ENCODE data around the gene MROH2A.

MROH2A gene

GRCh38 chr2:233818639-233819621 lies 40.8 kb downstream of the MROH2A start:
- H3K9ac ChIP-seq (ENCODE audit: low read depth in 1 of 2, low read length in 2 of 2) = no peak overlapping the region
- H3K36me3 ChIP-seq (ENCODE audit: control insufficient read depth in 2 of 2, insufficient read depth in 2 of 2, low read length in 2 of 2) = no peaks in the 10 kb centered on the region
- no peaks in the 10 kb centered on the region for H3K27me3 ChIP-seq (ENCODE audit: control insufficient read depth in 2 of 2, insufficient read depth in 2 of 2, low read length in 2 of 2)
- H3K4me3 ChIP-seq (ENCODE audit: low read length in 2 of 2) = no peak overlapping the region
- no peaks in the 10 kb centered on the region for H3K9me3 ChIP-seq (ENCODE audit: control insufficient read depth in 2 of 2, low read length in 2 of 2)
- no peak overlapping the region for H3K27ac ChIP-seq (ENCODE audit: low read depth in 2 of 2, low read length in 2 of 2)
- H3K4me1 ChIP-seq (ENCODE audit: control insufficient read depth in 2 of 2, insufficient read depth in 2 of 2, low read length in 2 of 2) = no peaks in the 10 kb centered on the region

GRCh38 chr2:233819884-233820773 lies 42.0 kb downstream of the MROH2A start:
- Histone ChIP-seq H3K9ac (ENCODE audit: low read depth in 1 of 2, low read length in 2 of 2) (no peak overlapping the region), H3K36me3 (ENCODE audit: control insufficient read depth in 2 of 2, insufficient read depth in 2 of 2, low read length in 2 of 2) (no peaks in the 10 kb centered on the region), H3K4me3 (ENCODE audit: low read length in 2 of 2) (no peak overlapping the region), H3K9me3 (ENCODE audit: control insufficient read depth in 2 of 2, low read length in 2 of 2) (no peaks in the 10 kb centered on the region), H3K4me1 (ENCODE audit: control insufficient read depth in 2 of 2, insufficient read depth in 2 of 2, low read length in 2 of 2) (no peaks in the 10 kb centered on the region), H3K27ac (ENCODE audit: low read depth in 2 of 2, low read length in 2 of 2) (no peak overlapping the region), H3K27me3 (ENCODE audit: control insufficient read depth in 2 of 2, insufficient read depth in 2 of 2, low read length in 2 of 2) (no peaks in the 10 kb centered on the region)

- H3K4me1 ChIP-seq (ENCODE audit: control insufficient read depth in 2 of 2, insufficient read depth in 2 of 2, low read length in 2 of 2) = no peaks in the 10 kb centered on the region
Observed at GRCh38 chr2:233820774-233821105, 42.6 kb downstream of the MROH2A start.

GRCh38 chr2:233821196-233821595 lies 43.1 kb downstream of the MROH2A start:
- Histone ChIP-seq H3K27me3 (ENCODE audit: control insufficient read depth in 2 of 2, insufficient read depth in 2 of 2, low read length in 2 of 2) (no peaks in the 10 kb centered on the region), H3K27ac (ENCODE audit: low read depth in 2 of 2, low read length in 2 of 2) (no peak overlapping the region), H3K9ac (ENCODE audit: low read depth in 1 of 2, low read length in 2 of 2) (no peak overlapping the region), H3K9me3 (ENCODE audit: control insufficient read depth in 2 of 2, low read length in 2 of 2) (no peaks in the 10 kb centered on the region), H3K4me1 (ENCODE audit: control insufficient read depth in 2 of 2, insufficient read depth in 2 of 2, low read length in 2 of 2) (no peaks in the 10 kb centered on the region), H3K4me3 (ENCODE audit: low read length in 2 of 2) (no peak overlapping the region), H3K36me3 (ENCODE audit: control insufficient read depth in 2 of 2, insufficient read depth in 2 of 2, low read length in 2 of 2) (no peaks in the 10 kb centered on the region)

More at GRCh38 chr2:233820774-233821105, 42.6 kb downstream of the MROH2A start:
- Histone ChIP-seq H3K4me3 (ENCODE audit: low read length in 2 of 2) (no peak overlapping the region), H3K9ac (ENCODE audit: low read depth in 1 of 2, low read length in 2 of 2) (no peak overlapping the region), H3K27ac (ENCODE audit: low read depth in 2 of 2, low read length in 2 of 2) (no peak overlapping the region), H3K9me3 (ENCODE audit: control insufficient read depth in 2 of 2, low read length in 2 of 2) (no peaks in the 10 kb centered on the region), H3K36me3 (ENCODE audit: control insufficient read depth in 2 of 2, insufficient read depth in 2 of 2, low read length in 2 of 2) (no peaks in the 10 kb centered on the region), H3K27me3 (ENCODE audit: control insufficient read depth in 2 of 2, insufficient read depth in 2 of 2, low read length in 2 of 2) (no peaks in the 10 kb centered on the region)

GRCh38 chr2:233821709-233822100 lies 43.6 kb downstream of the MROH2A start:
- no peak overlapping the region for H3K9ac ChIP-seq (ENCODE audit: low read depth in 1 of 2, low read length in 2 of 2)
- no peaks in the 10 kb centered on the region for H3K27me3 ChIP-seq (ENCODE audit: control insufficient read depth in 2 of 2, insufficient read depth in 2 of 2, low read length in 2 of 2)
- no peaks in the 10 kb centered on the region for H3K36me3 ChIP-seq (ENCODE audit: control insufficient read depth in 2 of 2, insufficient read depth in 2 of 2, low read length in 2 of 2)
- H3K27ac ChIP-seq (ENCODE audit: low read depth in 2 of 2, low read length in 2 of 2) = no peak overlapping the region
- H3K4me3 ChIP-seq (ENCODE audit: low read length in 2 of 2) = no peak overlapping the region
- H3K9me3 ChIP-seq (ENCODE audit: control insufficient read depth in 2 of 2, low read length in 2 of 2) = no peaks in the 10 kb centered on the region
- no peaks in the 10 kb centered on the region for H3K4me1 ChIP-seq (ENCODE audit: control insufficient read depth in 2 of 2, insufficient read depth in 2 of 2, low read length in 2 of 2)

DNA sequence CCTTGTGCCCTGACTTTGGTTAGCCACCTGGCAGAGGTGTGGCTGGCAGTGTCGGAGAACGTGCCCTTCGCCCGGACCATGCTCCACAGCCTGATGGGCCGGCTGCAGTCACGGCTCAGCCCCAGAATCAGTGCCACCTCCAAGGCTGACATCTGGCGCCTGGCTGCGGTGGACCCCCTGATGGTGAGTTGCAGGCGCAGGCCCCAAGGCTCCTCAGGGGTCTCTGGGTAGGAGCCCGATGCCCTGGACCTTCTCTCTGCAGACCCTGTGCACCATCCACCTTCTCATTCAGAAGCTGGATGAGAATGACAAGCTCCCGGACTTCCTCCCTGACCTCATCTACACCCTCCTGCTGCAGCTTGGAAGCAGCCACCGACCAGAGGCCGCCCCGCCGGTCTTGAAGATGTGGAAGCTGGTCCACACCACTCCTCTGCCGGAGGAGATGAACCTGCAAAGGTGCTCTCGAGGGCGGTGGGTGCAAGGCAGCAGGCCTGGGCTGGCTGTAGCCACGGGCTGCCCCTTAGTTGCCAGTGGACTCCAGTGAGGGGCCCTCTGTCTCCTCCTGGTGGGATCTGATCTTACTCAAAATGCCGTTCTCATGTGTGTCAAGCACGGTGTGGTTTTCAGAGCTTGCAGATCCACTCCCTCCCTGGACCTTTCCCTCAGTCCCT lies 44.1 kb downstream of the MROH2A start:
- Histone ChIP-seq H3K4me3 (ENCODE audit: low read length in 2 of 2) (no peak overlapping the region), H3K9ac (ENCODE audit: low read depth in 1 of 2, low read length in 2 of 2) (no peak overlapping the region), H3K27me3 (ENCODE audit: control insufficient read depth in 2 of 2, insufficient read depth in 2 of 2, low read length in 2 of 2) (no peaks in the 10 kb centered on the region), H3K4me1 (ENCODE audit: control insufficient read depth in 2 of 2, insufficient read depth in 2 of 2, low read length in 2 of 2) (no peaks in the 10 kb centered on the region), H3K9me3 (ENCODE audit: control insufficient read depth in 2 of 2, low read length in 2 of 2) (no peaks in the 10 kb centered on the region), H3K27ac (ENCODE audit: low read depth in 2 of 2, low read length in 2 of 2) (no peak overlapping the region), H3K36me3 (ENCODE audit: control insufficient read depth in 2 of 2, insufficient read depth in 2 of 2, low read length in 2 of 2) (no peaks in the 10 kb centered on the region)

GRCh38 chr2:233822781-233823730 lies 44.9 kb downstream of the MROH2A start:
- no peaks in the 10 kb centered on the region for H3K9me3 ChIP-seq (ENCODE audit: control insufficient read depth in 2 of 2, low read length in 2 of 2)
- H3K4me3 ChIP-seq (ENCODE audit: low read length in 2 of 2) = no peak overlapping the region
- H3K4me1 ChIP-seq (ENCODE audit: control insufficient read depth in 2 of 2, insufficient read depth in 2 of 2, low read length in 2 of 2) = no peaks in the 10 kb centered on the region
- no peaks in the 10 kb centered on the region for H3K27me3 ChIP-seq (ENCODE audit: control insufficient read depth in 2 of 2, insufficient read depth in 2 of 2, low read length in 2 of 2)
- H3K9ac ChIP-seq (ENCODE audit: low read depth in 1 of 2, low read length in 2 of 2) = no peak overlapping the region
- no peaks in the 10 kb centered on the region for H3K36me3 ChIP-seq (ENCODE audit: control insufficient read depth in 2 of 2, insufficient read depth in 2 of 2, low read length in 2 of 2)
- H3K27ac ChIP-seq (ENCODE audit: low read depth in 2 of 2, low read length in 2 of 2) = no peak overlapping the region

DNA sequence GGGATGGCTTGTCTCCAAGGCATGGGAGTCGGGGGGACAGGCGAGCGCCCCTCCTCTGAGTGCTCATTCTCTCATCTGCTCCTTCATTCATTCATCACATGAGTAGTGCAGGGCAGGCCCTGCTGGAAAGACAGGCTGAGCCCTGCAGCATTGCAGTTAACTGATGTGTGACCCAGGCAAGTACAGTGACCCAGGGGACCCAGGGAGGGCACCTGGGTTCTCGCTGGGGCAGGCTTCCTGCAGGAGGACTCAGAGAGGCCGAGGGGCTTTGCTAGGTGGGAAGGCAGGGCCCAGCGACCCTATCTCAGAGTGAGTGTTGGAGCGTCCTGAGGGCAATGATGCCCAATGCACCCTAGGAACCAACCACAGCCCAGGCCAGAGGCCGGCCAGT lies 45.6 kb downstream of the MROH2A start:
- H3K9ac ChIP-seq (ENCODE audit: low read depth in 1 of 2, low read length in 2 of 2) = no peak overlapping the region
- H3K27ac ChIP-seq (ENCODE audit: low read depth in 2 of 2, low read length in 2 of 2) = no peak overlapping the region
- H3K9me3 ChIP-seq (ENCODE audit: control insufficient read depth in 2 of 2, low read length in 2 of 2) = no peaks in the 10 kb centered on the region
- H3K4me1 ChIP-seq (ENCODE audit: control insufficient read depth in 2 of 2, insufficient read depth in 2 of 2, low read length in 2 of 2) = no peaks in the 10 kb centered on the region
- no peaks in the 10 kb centered on the region for H3K27me3 ChIP-seq (ENCODE audit: control insufficient read depth in 2 of 2, insufficient read depth in 2 of 2, low read length in 2 of 2)
- H3K36me3 ChIP-seq (ENCODE audit: control insufficient read depth in 2 of 2, insufficient read depth in 2 of 2, low read length in 2 of 2) = no peaks in the 10 kb centered on the region
- H3K4me3 ChIP-seq (ENCODE audit: low read length in 2 of 2) = no peak overlapping the region

DNA sequence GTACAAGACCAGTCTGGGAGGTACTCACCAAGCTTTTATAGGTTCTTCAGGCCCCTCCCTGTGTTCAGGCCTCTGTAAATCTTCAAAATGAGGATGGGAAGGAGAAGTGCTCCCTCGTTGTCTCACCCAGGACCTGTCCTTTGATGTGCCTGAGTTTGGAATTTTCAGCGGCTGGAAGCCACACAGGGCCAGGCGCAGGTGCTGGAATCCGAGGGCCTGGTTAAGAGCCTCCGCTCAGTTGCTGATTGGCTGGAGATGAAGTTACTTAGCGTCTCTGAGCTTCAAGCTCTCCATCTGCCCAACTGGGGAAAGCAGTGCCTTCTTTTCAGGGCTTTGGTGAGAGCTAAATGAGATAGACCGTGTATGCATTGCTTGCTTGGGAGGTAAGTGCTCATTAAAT lies 46.2 kb downstream of the MROH2A start:
- Histone ChIP-seq H3K4me3 (ENCODE audit: low read length in 2 of 2) (no peak overlapping the region), H3K4me1 (ENCODE audit: control insufficient read depth in 2 of 2, insufficient read depth in 2 of 2, low read length in 2 of 2) (no peaks in the 10 kb centered on the region), H3K27me3 (ENCODE audit: control insufficient read depth in 2 of 2, insufficient read depth in 2 of 2, low read length in 2 of 2) (no peaks in the 10 kb centered on the region), H3K36me3 (ENCODE audit: control insufficient read depth in 2 of 2, insufficient read depth in 2 of 2, low read length in 2 of 2) (no peaks in the 10 kb centered on the region), H3K27ac (ENCODE audit: low read depth in 2 of 2, low read length in 2 of 2) (no peak overlapping the region), H3K9ac (ENCODE audit: low read depth in 1 of 2, low read length in 2 of 2) (no peak overlapping the region), H3K9me3 (ENCODE audit: control insufficient read depth in 2 of 2, low read length in 2 of 2) (no peaks in the 10 kb centered on the region)
